GM18505 (cell line): ENCODE measurements around the gene KRTAP5-11.
"Not testable (repeated sequence)": the region's sequence is repeated elsewhere in the genome, so short reads cannot be mapped to it uniquely, and the experiment has no call there.

Source experiments
- ATAC-seq: cut with Tn5 transposase; IDR thresholded peaks from one replicate; pipeline ENCODE4 v1.9.1; 2021; ENCODE audit not compliant: unreplicated experiment
- POLR2A ChIP-seq: IDR thresholded peaks from 4 replicates; pipeline ENCODE4 v1.6.1; 2011; ENCODE audit warnings: borderline replicate concordance; ENCODE audit not compliant: insufficient read depth, insufficient read length; ENCODE audit errors: extremely low read depth

The KRTAP5-11 gene

DNA sequence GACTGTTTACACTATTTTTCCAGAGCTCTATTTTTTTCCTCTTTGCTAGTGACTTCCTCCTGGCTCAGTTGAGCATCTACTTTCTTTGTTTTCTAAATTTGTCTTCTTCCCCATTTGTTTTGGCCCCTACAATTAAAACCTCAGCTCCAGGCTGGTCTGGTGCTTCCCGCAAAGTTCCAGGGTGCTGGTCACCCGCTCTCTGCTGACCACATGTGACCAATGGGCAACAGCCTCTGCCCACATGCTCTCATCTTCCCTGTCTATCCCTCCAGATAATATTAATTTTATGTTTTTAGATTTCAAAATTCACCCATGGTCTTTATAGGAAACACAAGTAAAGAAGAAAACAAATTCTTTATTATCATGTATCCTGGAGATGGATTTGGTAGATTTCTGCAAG lies 294 bp upstream of the KRTAP5-11 start:
- ATAC-seq: not testable (repeated sequence)

DNA sequence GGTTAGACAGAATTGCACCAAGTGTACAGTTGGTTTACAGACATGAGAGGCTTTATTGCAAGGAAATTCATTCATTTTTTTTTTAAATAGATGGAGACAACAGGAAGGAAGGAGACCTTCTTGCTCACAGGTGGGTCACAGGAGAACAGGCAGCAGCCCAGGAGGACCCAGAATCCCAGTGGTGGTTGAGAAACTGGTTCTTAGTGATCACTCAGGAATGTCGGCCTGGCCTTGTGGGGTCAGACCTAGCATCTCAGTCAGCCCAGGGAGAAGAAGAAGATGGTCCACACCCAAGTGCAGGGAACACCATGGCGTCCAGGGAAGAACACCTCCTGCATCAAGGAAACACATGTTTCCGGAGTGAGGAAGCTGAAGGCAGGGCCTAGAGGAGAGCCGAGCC lies 849 bp downstream of the KRTAP5-11 start:
- no peak for ATAC-seq

DNA sequence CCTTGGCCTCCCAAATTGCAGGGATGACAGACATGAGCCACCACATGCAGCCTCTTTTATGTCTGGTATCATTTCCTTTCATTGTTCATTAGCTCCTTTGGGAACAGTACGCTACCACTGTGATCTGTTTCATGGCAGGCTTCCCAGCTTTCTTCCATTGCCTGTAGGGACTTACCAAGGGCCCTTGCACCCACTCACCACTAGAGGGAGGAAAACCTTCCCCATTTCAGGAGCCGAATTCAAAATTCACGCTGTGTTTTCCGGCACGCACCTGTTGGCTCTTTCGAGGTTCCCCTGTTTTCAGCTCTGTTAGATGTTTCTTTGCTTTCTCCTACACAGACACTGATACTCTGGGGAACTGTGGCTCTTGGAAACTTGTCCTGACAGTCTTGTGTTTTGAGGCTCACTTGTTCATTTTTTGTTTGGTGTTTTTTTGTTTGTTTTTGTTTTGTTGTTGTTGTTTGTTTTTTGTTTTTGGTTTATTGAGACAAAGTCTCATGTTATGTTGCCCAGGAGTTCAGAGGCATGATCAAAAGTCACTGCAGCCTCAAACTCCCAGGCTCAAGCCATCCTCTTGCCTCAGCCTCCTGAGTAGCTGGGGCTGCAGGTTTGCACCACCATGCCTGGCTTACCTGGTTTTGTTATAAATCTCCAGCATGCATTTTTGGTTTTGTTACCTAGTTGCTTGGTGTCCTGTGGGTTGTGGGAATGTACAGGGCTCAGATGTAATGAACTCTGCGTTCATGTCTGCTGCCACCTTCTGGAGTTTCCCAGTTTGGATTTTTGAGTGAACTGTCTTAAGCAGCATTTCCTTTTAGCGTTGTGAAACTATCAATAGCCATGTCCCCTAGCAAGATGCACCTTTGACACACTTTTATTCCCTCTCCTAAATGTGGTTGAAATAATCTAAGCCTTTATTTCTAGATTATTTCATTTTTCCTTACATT lies 2.3 kb downstream of the KRTAP5-11 start:
- TF ChIP-seq POLR2A: no peak
- ATAC-seq: no peak

More for the DNA sequence above, 849 bp downstream of the KRTAP5-11 start:
- TF ChIP-seq POLR2A: no peak

GRCh38 chr11:71579513-71579912 lies 3.2 kb downstream of the KRTAP5-11 start:
- ATAC-seq: not testable (repeated sequence)

DNA sequence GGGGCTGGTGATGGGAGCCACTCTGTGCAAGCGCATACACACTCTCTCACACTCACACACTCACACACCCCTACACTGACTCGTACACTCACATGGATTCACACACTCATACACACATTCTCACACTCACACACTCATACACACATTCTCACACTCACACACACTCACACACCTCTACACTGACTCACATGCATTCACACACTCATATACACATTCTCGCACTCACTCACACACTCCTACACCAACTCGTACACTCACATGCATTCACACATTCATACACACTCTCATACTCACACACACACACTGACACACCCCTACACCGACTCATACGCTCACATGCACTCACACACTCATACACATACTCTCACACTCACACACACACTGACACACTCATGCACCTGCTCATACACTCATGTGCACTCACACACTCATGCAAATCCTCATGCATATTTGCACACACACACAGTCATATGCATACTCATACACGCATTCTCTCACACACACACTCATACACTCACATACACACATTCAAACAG lies 5.1 kb downstream of the KRTAP5-11 start:
- ATAC-seq: no peak
- no peak for TF ChIP-seq POLR2A

DNA sequence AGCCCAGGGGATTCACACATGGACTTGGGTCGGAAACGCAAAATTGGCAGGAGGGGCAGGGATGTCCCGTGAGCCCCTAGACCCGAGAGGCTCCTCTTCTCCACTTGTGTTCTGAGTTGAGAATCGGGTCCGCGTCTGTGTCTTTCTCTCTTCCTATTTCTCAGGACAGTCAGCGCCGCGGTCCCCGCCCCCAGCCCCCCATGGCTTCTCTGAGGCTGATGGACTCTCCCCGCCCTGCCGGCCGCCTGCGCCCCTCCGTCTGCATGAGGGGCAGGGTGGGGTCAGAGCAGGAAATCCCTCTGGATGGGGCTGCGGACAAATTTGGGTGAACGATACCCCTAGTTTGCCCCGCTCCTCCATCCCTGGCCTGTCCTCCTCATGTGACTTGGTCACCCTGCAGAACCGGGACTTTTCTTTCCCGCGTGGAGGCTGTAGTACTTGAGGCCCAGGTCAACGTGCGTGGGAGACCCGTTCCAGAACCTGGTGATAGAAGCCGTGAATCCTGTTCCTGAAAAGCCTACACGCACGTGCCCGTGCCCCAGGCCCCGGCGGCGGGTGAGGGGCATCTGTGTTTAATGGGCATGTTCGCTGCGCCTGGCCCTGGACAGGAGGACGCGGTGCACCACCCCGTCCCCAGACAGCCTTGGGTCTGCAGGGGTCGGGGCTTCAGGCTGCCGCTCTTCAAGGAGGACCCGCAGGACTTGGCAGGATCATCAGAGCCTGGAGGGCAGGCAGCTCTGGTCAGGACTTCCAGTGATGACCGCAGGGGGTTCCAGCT lies 5.8 kb downstream of the KRTAP5-11 start:
- ATAC-seq: not testable (repeated sequence)

DNA sequence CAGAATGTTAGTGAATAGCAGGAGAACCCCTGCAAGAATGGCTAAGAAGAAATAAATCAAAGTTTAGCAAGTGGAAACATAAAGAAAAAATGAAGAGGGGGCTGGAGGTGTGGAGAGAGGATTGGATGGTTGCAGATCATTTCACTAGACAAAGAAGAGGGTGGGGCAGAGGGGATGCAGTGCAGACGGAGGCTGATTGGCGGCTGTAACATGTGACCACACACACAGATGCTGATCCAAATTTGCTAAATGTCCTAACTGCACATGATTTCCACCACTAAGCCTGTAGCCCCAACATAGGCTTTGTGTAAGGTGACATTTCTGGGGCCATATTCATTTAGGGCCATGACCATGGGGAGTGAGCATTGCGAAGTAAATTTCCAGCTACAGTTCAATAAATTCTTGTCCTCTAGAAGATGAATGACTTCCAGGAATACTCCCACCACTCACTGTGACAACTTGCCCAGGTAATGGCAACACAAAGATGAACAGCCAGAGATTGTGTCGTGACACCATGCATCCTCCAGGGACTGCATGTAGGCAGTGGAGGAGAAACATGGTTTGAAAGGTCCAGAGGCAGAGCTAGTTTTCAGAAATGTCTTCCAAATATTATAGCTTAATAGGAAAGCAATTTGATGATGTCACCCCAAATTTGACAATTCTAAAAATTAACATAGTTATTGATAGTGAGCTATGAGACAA lies 6.8 kb downstream of the KRTAP5-11 start:
- no peak for TF ChIP-seq POLR2A
- ATAC-seq: no peak

DNA sequence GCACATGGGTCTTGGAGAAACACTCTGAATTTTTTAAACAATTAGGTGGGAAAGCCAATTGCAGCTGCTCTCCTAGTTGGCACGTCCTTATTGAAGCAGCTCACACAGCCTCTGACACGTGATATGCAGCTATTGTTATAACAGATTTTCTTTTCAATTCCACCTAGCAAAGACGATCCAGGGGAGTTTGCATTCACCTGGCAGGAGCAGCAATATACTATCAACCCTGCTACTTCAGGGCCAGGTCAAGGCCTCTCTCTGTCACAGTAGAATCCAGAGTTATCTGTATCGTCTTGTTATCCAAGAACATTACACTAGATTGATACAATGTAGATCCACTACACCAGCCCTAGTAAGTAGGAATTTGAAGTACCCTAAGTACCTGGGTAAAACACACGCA lies 8.3 kb downstream of the KRTAP5-11 start:
- TF ChIP-seq POLR2A: no peak
- no peak for ATAC-seq

DNA sequence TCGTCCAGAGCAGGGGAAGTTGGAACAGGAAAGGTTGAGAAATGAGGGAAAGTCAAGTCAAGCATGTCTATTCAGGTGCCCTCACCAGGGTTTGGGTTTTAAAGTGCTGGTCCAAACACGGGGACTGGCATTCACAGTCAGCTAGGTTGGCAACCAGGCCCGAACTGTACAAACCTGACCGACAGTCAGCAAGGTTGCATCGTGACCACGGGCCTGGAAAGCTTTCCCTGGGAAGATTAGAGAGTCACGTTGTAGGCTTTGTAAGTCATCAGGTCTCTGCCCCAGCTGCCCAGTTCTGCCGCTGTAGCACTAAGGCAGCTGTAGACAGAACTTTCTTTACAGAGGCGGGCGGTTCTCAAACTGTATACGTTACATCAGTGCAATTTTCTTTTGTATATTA lies 9.9 kb downstream of the KRTAP5-11 start:
- no peak for TF ChIP-seq POLR2A
- ATAC-seq: no peak

DNA sequence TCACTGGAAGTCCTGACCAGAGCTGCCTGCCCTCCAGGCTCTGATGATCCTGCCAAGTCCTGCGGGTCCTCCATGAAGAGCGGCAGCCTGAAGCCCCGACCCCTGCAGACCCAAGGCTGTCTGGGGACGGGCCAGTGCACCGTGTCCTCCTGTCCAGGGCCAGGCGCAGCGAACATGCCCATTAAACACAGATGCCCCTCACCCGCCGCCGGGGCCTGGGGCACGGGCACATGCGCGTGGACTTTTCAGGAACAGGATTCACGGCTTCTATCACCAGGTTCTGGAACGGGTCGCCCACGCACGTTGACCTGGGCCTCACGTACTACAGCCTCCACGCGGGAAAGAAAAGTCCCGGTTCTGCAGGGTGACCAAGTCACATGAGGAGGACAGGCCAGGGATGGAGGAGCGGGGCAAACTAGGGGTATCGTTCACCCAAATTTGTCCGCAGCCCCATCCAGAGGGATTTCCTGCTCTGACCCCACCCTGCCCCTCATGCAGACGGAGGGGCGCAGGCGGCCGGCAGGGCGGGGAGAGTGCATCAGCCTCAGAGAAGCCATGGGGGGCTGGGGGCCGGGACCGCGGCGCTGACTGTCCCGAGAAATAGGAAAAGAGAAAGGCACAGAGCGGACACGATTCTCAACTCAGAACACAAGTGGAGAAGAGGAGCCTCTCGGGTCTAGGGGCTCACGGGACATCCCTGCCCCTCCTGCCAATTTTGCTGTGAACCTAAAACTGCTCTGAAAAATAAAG lies 11.4 kb downstream of the KRTAP5-11 start:
- ATAC-seq: not testable (repeated sequence)

- ATAC-seq: no peak
- no peak for TF ChIP-seq POLR2A
Observed at GRCh38 chr11:71568704-71569349, 13.8 kb downstream of the KRTAP5-11 start.

- not testable (repeated sequence) for ATAC-seq
Observed at GRCh38 chr11:71567633-71568032, 15.0 kb downstream of the KRTAP5-11 start.

DNA sequence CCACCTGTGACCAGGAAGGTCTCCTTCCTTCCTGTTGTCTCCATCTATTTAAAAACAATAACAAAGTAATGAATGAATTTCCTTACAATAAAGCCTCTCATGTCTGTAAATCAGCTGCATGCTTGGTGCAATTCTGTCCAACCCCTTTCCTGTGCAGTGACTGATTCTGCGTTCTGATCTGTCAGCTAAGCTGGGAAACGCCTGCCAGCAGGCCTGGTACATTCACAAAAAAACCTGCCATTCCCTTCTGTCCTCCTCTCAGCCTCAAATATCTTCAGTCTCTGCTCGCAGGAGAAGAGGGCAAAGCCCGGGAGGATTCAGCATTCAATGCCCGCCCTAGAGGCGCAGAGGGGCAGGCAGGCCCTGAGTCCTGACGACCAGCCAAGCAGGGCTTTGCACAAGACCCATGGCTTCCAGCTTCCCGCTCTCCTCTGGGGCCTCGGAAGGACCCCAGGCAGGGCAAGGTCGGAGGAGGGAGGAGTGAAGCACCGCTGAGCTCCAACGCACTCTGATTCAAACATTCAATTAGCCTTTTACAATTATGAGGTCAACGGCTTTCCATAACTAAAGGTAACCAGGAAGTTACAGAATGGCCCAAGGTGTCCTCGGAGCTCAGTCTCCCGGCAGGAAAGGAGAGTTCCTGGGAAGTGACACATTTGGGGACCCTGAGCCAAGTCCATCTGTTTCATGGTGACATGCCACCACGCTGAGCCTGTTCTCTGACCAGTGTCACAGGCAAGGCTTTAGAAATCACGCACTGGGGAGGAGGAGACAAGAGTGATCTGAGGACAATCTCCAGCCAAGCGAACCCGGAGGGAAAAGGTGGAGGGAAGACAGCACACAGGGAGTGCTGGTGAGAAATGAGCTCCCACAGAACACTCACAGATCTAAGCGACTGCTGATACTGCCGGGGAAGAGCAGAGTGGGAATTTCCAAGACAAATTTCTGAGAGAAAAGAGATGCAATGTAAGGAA lies 15.8 kb downstream of the KRTAP5-11 start:
- not testable (repeated sequence) for ATAC-seq
